Urothelium cell line (cell line): Measurements from ENCODE around the gene FAM180B.
"Not testable (repeated sequence)": the region's sequence is repeated elsewhere in the genome, so short reads cannot be mapped to it uniquely, and the experiment has no call there.

Source experiments
- DNase-seq: peaks from one replicate; pipeline ENCODE4 v3.0.0; 2011; ENCODE audit warnings: low spot score, mixed read lengths
- FAIRE-seq: peaks from 2 replicates; lab custom pipeline; 2011; peaks lifted over from hg19 to GRCh38; lab: Jason Lieb, UNC

Gene FAM180B

GRCh38 chr11:47586098-47586855 is at the start of gene FAM180B:
FAM180B (plus strand) TSS chr11:47586678; CDS start chr11:47586769, 91 bp downstream.
- DNase-seq (no peak), FAIRE-seq (no peak)

- DNase-seq (no peak), FAIRE-seq (no peak)
Measured at GRCh38 chr11:47536915-47537314, 49.6 kb upstream of the FAM180B start.

- no peak for FAIRE-seq
- DNase-seq, result no peak
Measured at GRCh38 chr11:47538741-47539565, 47.5 kb upstream of the FAM180B start.

GRCh38 chr11:47539681-47540039 is 46.8 kb upstream of the FAM180B start:
- DNase-seq, result no peak
- no peak for FAIRE-seq

- no peak for DNase-seq
- no peak for FAIRE-seq
Measured at GRCh38 chr11:47541070-47541469, 45.4 kb upstream of the FAM180B start.

GRCh38 chr11:47545298-47545697 is 41.2 kb upstream of the FAM180B start:
- no peak for FAIRE-seq
- DNase-seq, result no peak

GRCh38 chr11:47546274-47546673 is 40.2 kb upstream of the FAM180B start:
- not testable (repeated sequence) for FAIRE-seq, DNase-seq

- DNase-seq (no peak), FAIRE-seq (no peak)
Measured at GRCh38 chr11:47550288-47551047, 36.0 kb upstream of the FAM180B start.

- no peak for FAIRE-seq
- DNase-seq, result peak; percentile 25
Measured at GRCh38 chr11:47551086-47551485, 35.4 kb upstream of the FAM180B start.

- DNase-seq (peak; percentile 33), FAIRE-seq (no peak)
Measured at GRCh38 chr11:47552056-47552565, 34.4 kb upstream of the FAM180B start.

- DNase-seq (peak; percentile 97), FAIRE-seq (peak; percentile 73)
Measured at GRCh38 chr11:47552566-47553405, 33.7 kb upstream of the FAM180B start, which contains the start of gene CELF1. CELF1 (minus strand) TSS chr11:47553132; CDS start chr11:47499523, 53,609 bp downstream.

- FAIRE-seq, result no peak
Measured at GRCh38 chr11:47553406-47553743, 33.1 kb upstream of the FAM180B start.

GRCh38 chr11:47557004-47557403 is 29.5 kb upstream of the FAM180B start:
- not testable (repeated sequence) for DNase-seq, FAIRE-seq

More at GRCh38 chr11:47553406-47553743, 33.1 kb upstream of the FAM180B start:
- DNase-seq, result no peak

GRCh38 chr11:47558695-47559094 is 27.8 kb upstream of the FAM180B start:
- FAIRE-seq (no peak), DNase-seq (no peak)

- FAIRE-seq (no peak), DNase-seq (no peak)
Measured at GRCh38 chr11:47560426-47560825, 26.1 kb upstream of the FAM180B start.

- DNase-seq, FAIRE-seq: not testable (repeated sequence)
Measured at GRCh38 chr11:47562393-47562792, 24.1 kb upstream of the FAM180B start.

GRCh38 chr11:47564366-47564765 is 22.1 kb upstream of the FAM180B start:
- not testable (repeated sequence) for DNase-seq, FAIRE-seq

GRCh38 chr11:47564933-47565339 is 21.5 kb upstream of the FAM180B start:
- DNase-seq, result no peak
- no peak for FAIRE-seq

GRCh38 chr11:47565340-47566148 is 20.9 kb upstream of the FAM180B start, which contains the start of gene PTPMT1:
PTPMT1 (plus strand) TSS chr11:47565599; CDS start chr11:47565623, 24 bp downstream.
- DNase-seq (peak; percentile 87), FAIRE-seq (no peak)
